Keratinocyte (primary cell): ENCODE results near the gene ZBTB20.

Experiments used
- EZH2 ChIP-seq: IDR thresholded peaks from one replicate; pipeline ENCODE4 v1.6.1; 2012; ENCODE audit warnings: inconsistent platforms, mild to moderate bottlenecking, low read length, moderate library complexity
- TF ChIP-seq, protein P1 (sequence below), 3 experiments: IDR thresholded peaks in 1 of 3; conservative IDR thresholded peaks in 1 of 3; optimal IDR thresholded peaks in 1 of 3; 2 replicates in 2 of 3; 3 replicates in 1 of 3; pipeline versions ENCODE3 to v1.5.1; 2011; ENCODE audit warnings: low read length in 3 of 3, mild to moderate bottlenecking in 3 of 3, moderate library complexity in 2 of 3, control low read depth in 1 of 3, inconsistent platforms in 1 of 3; ENCODE audit not compliant: insufficient read depth in 2 of 3; ENCODE audit errors: extremely low read depth in 1 of 3

DNA sequence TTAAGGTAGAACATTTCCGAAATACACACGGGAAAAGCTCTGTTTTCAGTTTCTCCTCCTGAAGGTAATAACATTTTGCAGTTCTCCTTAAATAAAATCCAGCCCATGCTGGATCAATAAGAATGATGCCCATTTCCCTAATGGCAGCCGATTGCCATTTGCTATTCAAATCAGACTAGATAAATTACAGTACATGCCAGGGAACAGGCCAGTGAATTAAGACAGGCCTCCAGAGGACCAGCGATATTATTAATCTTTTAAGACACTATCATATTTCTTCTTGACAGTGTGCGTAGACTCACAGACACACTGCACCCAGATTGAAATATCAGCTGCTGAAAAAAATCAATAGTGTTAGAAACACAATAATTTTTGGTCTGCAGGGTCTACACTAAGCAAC lies 431.0 kb downstream of the ZBTB20 start:
- TF ChIP-seq, protein P1, sequence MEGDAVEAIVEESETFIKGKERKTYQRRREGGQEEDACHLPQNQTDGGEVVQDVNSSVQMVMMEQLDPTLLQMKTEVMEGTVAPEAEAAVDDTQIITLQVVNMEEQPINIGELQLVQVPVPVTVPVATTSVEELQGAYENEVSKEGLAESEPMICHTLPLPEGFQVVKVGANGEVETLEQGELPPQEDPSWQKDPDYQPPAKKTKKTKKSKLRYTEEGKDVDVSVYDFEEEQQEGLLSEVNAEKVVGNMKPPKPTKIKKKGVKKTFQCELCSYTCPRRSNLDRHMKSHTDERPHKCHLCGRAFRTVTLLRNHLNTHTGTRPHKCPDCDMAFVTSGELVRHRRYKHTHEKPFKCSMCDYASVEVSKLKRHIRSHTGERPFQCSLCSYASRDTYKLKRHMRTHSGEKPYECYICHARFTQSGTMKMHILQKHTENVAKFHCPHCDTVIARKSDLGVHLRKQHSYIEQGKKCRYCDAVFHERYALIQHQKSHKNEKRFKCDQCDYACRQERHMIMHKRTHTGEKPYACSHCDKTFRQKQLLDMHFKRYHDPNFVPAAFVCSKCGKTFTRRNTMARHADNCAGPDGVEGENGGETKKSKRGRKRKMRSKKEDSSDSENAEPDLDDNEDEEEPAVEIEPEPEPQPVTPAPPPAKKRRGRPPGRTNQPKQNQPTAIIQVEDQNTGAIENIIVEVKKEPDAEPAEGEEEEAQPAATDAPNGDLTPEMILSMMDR (optimal IDR thresholded peaks at IDR 0.05 in 1 of 3, IDR thresholded peaks at IDR 0.05 in 1 of 3, conservative IDR thresholded peaks at IDR 0.05 in 1 of 3; ENCODE audit: extremely low read depth in 1 of 3, insufficient read depth in 2 of 3, low read length in 3 of 3): no peak
- no peak for TF ChIP-seq EZH2
